Measurements from ENCODE around the gene HK1.

DNA sequence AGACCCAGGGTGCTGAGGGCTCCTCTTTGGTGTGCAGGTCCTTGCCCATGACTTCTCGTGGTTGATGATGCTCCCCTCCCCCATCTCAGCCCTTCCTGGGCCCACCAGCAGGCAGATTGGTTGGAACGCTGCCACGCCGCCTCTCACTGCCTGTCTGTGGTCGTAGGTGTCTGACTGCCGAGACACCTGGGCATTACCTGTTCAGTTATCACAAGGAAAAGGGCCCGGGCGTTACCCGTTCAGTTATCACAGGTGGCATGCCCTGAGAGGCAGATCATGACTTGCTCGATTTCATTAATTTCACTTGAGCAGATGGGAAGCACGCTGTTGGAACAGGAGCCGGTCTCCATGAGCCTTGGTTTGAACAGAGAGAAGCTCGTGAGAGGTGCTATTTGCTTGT lies 95.9 kb downstream of the HK1 start:
- TF ChIP-seq, protein P1, sequence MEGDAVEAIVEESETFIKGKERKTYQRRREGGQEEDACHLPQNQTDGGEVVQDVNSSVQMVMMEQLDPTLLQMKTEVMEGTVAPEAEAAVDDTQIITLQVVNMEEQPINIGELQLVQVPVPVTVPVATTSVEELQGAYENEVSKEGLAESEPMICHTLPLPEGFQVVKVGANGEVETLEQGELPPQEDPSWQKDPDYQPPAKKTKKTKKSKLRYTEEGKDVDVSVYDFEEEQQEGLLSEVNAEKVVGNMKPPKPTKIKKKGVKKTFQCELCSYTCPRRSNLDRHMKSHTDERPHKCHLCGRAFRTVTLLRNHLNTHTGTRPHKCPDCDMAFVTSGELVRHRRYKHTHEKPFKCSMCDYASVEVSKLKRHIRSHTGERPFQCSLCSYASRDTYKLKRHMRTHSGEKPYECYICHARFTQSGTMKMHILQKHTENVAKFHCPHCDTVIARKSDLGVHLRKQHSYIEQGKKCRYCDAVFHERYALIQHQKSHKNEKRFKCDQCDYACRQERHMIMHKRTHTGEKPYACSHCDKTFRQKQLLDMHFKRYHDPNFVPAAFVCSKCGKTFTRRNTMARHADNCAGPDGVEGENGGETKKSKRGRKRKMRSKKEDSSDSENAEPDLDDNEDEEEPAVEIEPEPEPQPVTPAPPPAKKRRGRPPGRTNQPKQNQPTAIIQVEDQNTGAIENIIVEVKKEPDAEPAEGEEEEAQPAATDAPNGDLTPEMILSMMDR (IDR thresholded peaks at IDR 0.05; ENCODE audit: low read depth, low read length, missing input control): no peak
- TF ChIP-seq FOXA2 (IDR thresholded peaks at IDR 0.05) (no peak), YY1 (IDR thresholded peaks at IDR 0.05) (no peak), EGR1 (IDR thresholded peaks at IDR 0.05; ENCODE audit: low read depth in 2 of 2) (no peak), RAD21 (IDR thresholded peaks at IDR 0.05) (no peak)
- TF ChIP-seq, protein P2, sequence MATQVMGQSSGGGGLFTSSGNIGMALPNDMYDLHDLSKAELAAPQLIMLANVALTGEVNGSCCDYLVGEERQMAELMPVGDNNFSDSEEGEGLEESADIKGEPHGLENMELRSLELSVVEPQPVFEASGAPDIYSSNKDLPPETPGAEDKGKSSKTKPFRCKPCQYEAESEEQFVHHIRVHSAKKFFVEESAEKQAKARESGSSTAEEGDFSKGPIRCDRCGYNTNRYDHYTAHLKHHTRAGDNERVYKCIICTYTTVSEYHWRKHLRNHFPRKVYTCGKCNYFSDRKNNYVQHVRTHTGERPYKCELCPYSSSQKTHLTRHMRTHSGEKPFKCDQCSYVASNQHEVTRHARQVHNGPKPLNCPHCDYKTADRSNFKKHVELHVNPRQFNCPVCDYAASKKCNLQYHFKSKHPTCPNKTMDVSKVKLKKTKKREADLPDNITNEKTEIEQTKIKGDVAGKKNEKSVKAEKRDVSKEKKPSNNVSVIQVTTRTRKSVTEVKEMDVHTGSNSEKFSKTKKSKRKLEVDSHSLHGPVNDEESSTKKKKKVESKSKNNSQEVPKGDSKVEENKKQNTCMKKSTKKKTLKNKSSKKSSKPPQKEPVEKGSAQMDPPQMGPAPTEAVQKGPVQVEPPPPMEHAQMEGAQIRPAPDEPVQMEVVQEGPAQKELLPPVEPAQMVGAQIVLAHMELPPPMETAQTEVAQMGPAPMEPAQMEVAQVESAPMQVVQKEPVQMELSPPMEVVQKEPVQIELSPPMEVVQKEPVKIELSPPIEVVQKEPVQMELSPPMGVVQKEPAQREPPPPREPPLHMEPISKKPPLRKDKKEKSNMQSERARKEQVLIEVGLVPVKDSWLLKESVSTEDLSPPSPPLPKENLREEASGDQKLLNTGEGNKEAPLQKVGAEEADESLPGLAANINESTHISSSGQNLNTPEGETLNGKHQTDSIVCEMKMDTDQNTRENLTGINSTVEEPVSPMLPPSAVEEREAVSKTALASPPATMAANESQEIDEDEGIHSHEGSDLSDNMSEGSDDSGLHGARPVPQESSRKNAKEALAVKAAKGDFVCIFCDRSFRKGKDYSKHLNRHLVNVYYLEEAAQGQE (IDR thresholded peaks at IDR 0.05): no peak

Measured in liver (tissue), 3 donors.